Spleen (tissue), 11 donors: ENCODE data around the gene FBXO21. TPM values are rescaled to one million over a fixed set of nuclear protein-coding genes. Genes with fewer than 3 reads are reported as not detected.
A peak's percentile ranks its signal among the peaks of the same experiment; 100 is the strongest.

Experiments
- DNase-seq: peaks from one replicate; pipeline ENCODE4 v3.0.0-alpha.2; 2020
- H3K27ac ChIP-seq, 8 donors: fragments of 200-600 bp; sonication (generic) in 7 of 8; 1 replicate in 4 of 8; 2 replicates in 4 of 8; pipeline versions ENCODE4 v1.5.0 to v1.8.0; 2016 to 2021; ENCODE audit warnings: inconsistent platforms in 4 of 8, mild to moderate bottlenecking in 4 of 8, moderate library complexity in 1 of 8
- H3K27me3 ChIP-seq, 7 donors: fragments of 200-600 bp; sonication (generic) in 6 of 7; replicated peaks in 1 of 7; 1 replicate in 4 of 7; 2 replicates in 3 of 7; pipeline versions ENCODE4 v1.5.0 to v1.8.0; 2016 to 2021; ENCODE audit warnings: inconsistent platforms in 3 of 7, mild to moderate bottlenecking in 1 of 7
- H3K36me3 ChIP-seq, 6 donors: fragments of 200-600 bp; sonication (generic) in 5 of 6; 1 replicate in 4 of 6; 2 replicates in 2 of 6; pipeline versions ENCODE4 v1.5.0 to v1.8.0; 2016 to 2021; ENCODE audit warnings: inconsistent platforms in 2 of 6
- H3K4me1 ChIP-seq, 6 donors: fragments of 200-600 bp; sonication (generic) in 5 of 6; 1 replicate in 3 of 6; 2 replicates in 3 of 6; pipeline versions ENCODE4 v1.5.0 to v1.8.0; 2016 to 2021; ENCODE audit warnings: inconsistent platforms in 3 of 6
- H3K4me3 ChIP-seq, 8 donors: fragments of 200-600 bp; sonication (generic) in 7 of 8; 1 replicate in 4 of 8; 2 replicates in 4 of 8; pipeline versions ENCODE4 v1.5.0 to v1.8.0; 2016 to 2021; ENCODE audit warnings: inconsistent platforms in 4 of 8, mild to moderate bottlenecking in 4 of 8, moderate library complexity in 2 of 8
- H3K9me3 ChIP-seq, 8 donors: fragments of 200-600 bp; sonication (generic) in 7 of 8; 1 replicate in 4 of 8; 2 replicates in 4 of 8; pipeline versions ENCODE4 v1.5.0 to v1.8.0; 2016 to 2021; ENCODE audit warnings: inconsistent platforms in 4 of 8
- POLR2A ChIP-seq, 3 donors: fragments of 450-650 bp; IDR thresholded peaks; one replicate each; pipeline ENCODE4 v1.5.1; 2017; ENCODE audit warnings: antibody characterized with exemption in 3 of 3, mild to moderate bottlenecking in 1 of 3
- POLR2AphosphoS5 ChIP-seq, 3 donors: sonication (generic); formaldehyde crosslinking; IDR thresholded peaks; one replicate each; pipeline ENCODE4 v1.5.1; 2017; ENCODE audit warnings: antibody characterized with exemption in 3 of 3
- WGBS, 5 donors: extraction: QIAGEN DNeasy Blood & Tissue Kit in 3 of 5; methylation state at CpG; one replicate each; pipeline versions ENCODE4 v1.1.5 to v1.1.7; 2013 to 2018; 5-methylcytosine and 5-hydroxymethylcytosine counted together
- intact Hi-C: fragments of 100-400 bp; cut with DNase I; formaldehyde crosslinking; loops from one replicate; pipeline ENCODE4 v1.15.0; 2023; ENCODE audit warnings: low total_unique reads
- polyA plus RNA-seq, 3 donors: library from polyadenylated mRNA; stranded (reverse); fragments of 200-250 nt; gene quantifications; one replicate each; pipeline ENCODE4 v1.2.1, GENCODE V29; 2013
- total RNA-seq, 7 donors: library from RNA; depleted of rRNA in 3 of 7; stranded (reverse); fragments of >200 nt in 3 of 7; fragmentation: NEBNext Ultra II Directional in 4 of 7; extraction: Animal tissue kit (Norgen Biotek cat#: 25700) in 4 of 7; gene quantifications; one replicate each; pipeline versions ENCODE4 v1.1.0 to v1.2.1, GENCODE V29; 2016 to 2021
- TF ChIP-seq, protein P1 (sequence below), 11 experiments: fragments of 200-600 bp in 7 of 11; fragments of 450-650 bp in 4 of 11; sonication (generic) in 4 of 11; IDR thresholded peaks in 8 of 11; conservative IDR thresholded peaks in 3 of 11; 1 replicate in 7 of 11; 2 replicates in 4 of 11; pipeline versions ENCODE4 v1.4.0 to v1.8.0; 2016 to 2021; ENCODE audit warnings: antibody characterized with exemption in 11 of 11, inconsistent platforms in 4 of 11, mild to moderate bottlenecking in 1 of 11
- donor health status: healthy with polysubstance abuse.
- donor health status: DM: no; HTN: no; CAD: no; lungs with moderate emphysema.
- donor health status: DM: no; HTN: no; CAD: no.
- donor health status: Bipolar disorder and iron deficiency.
- donor health status: healthy.
- donor health status: DM: no; HTN: no; CAD: no.
- donor health status: DM: yes; HTN: yes; CAD: no.

FBXO21 gene
- total and polyA plus RNA-seq, 10 donors: 6.3 to 130 (median 39.2) TPM

DNA sequence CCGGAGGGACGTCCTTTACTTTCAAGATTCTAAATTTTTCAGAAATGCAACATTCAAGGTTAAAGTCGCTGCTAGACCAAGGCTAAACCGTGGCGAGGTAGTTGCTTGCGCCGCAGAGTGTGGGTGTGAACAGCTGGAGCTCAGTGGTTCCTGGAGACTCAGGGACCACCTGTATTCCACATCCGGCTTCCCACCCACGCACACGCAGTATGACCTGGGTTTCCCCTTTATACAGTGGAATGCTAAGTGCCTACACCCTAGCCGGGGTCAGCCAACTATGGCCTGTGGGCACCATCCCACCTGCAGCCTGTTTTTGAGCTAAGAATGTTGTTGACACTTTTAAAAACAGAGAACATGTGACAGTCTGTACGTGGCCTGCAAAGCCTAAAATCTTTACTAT lies 48.2 kb downstream of the FBXO21 start:
- peaks cover 0 to 56% (median 29%) of the 10 kb centered on the region in 6 donors for H3K36me3 ChIP-seq
- no peak overlapping the region for H3K4me3 ChIP-seq
- intact Hi-C loops: no loop called here
- DNase-seq: no peak
- no peaks in the 10 kb centered on the region for H3K27me3 ChIP-seq
- WGBS, 5 donors: 73 to 78% (median 77%) methylated on average over 12 of the region's 12 CpGs
- H3K4me1 ChIP-seq: peaks cover 0 to 17% (median 5%) of the 10 kb centered on the region in 6 donors
- H3K9me3 ChIP-seq: no peaks in the 10 kb centered on the region
- no peak overlapping the region for H3K27ac ChIP-seq
- no peak for TF ChIP-seq POLR2A (IDR thresholded peaks at IDR 0.05)
- peak in 1 of 3 donors; percentile 17 for TF ChIP-seq POLR2AphosphoS5 (IDR thresholded peaks at IDR 0.05)

DNA sequence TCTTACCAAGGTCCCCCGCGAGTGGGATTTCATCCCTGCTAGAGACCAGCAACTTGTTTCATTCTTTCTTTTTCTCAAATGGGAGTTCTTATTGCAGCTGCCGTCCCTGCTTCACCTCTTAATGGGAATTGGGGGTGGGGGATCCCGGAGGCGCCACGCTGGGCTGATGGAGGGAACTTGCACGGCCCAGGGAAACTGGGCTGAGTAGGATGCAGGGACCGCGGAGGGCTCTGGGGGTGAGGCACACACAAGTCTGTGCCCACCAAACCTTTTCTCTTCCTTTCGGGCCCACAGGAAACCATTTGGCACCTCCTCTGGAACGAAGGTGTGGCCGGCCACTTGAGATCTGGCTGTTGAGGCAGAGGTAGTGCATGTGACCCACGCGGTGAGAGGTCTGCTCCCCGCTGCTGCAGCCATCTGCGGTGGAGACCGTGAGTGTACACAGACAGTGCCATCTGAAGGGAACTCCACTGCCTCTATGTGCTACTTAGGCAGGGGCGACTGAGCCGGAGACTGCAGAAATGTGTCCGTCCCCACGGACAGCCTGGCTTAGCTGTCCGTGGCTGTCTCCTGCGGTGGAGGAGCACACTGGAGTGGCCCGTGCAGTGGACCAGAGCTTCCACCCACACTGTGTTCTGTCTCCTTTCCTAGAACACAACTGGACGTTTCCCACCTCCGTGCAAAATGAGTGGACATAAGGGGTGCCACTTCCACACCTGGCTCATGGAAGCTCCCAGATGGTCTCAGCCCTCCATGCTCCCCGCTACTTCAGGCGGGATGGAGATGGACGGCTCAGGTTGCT lies 49.0 kb downstream of the FBXO21 start:
- intact Hi-C loops: no loop called here

DNA sequence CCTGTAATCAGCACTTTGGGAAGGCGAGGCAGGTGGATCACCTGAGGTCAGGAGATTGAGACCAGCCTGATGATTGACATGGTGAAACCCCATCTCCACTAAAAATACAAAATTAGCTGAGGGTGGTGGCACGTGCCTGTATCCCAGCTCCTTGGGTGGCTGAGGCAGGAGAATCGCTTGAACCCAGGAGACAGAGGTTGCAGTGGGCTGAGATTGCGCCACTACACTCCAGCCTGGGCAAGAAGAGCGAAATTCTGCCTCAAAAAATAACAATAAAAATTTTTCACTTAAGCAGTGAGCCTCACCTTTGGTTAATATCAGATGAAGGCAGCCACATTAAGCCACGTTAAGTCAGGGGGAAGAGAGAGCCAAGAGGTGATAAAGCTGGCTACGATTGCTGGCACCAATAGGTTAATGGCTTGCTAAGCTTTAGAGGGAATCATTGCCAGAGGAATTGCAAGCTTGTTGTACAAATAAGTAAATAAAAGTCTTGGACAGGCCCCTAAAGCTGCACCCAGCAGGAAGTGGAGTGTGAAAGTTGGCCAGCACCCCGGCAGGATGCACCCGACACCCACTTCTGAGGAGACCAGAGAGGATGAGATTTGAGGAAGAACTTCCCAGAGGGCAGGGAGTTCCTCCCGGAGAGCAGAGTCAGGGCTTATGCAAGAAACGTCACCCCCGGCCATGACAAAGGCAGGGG lies 49.7 kb downstream of the FBXO21 start:
- no peaks in the 10 kb centered on the region for H3K27me3 ChIP-seq
- H3K36me3 ChIP-seq: peaks cover 0 to 42% (median 20%) of the 10 kb centered on the region in 6 donors
- WGBS, 5 donors: 56 to 72% (median 64%) methylated on average over 12 of the region's 12 CpGs
- intact Hi-C loops: no loop called here
- H3K4me1 ChIP-seq: peaks cover 0 to 17% (median 5%) of the 10 kb centered on the region in 6 donors
- no peak overlapping the region for H3K4me3 ChIP-seq
- TF ChIP-seq, protein P1, sequence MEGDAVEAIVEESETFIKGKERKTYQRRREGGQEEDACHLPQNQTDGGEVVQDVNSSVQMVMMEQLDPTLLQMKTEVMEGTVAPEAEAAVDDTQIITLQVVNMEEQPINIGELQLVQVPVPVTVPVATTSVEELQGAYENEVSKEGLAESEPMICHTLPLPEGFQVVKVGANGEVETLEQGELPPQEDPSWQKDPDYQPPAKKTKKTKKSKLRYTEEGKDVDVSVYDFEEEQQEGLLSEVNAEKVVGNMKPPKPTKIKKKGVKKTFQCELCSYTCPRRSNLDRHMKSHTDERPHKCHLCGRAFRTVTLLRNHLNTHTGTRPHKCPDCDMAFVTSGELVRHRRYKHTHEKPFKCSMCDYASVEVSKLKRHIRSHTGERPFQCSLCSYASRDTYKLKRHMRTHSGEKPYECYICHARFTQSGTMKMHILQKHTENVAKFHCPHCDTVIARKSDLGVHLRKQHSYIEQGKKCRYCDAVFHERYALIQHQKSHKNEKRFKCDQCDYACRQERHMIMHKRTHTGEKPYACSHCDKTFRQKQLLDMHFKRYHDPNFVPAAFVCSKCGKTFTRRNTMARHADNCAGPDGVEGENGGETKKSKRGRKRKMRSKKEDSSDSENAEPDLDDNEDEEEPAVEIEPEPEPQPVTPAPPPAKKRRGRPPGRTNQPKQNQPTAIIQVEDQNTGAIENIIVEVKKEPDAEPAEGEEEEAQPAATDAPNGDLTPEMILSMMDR (IDR thresholded peaks at IDR 0.05 in 8 of 11, conservative IDR thresholded peaks at IDR 0.05 in 3 of 11): no peak
- TF ChIP-seq POLR2AphosphoS5 (IDR thresholded peaks at IDR 0.05) (no peak), POLR2A (IDR thresholded peaks at IDR 0.05) (no peak)
- no peaks in the 10 kb centered on the region for H3K9me3 ChIP-seq
- DNase-seq: no peak
- H3K27ac ChIP-seq: no peak overlapping the region

More for the DNA sequence above, 49.0 kb downstream of the FBXO21 start:
- Histone ChIP-seq H3K27me3 (no peaks in the 10 kb centered on the region), H3K36me3 (peaks cover 0 to 50% (median 28%) of the 10 kb centered on the region in 6 donors), H3K9me3 (no peaks in the 10 kb centered on the region), H3K4me3 (no peak overlapping the region), H3K4me1 (peaks cover 0 to 17% (median 5%) of the 10 kb centered on the region in 6 donors), H3K27ac (no peak overlapping the region)
- no peak for DNase-seq
- 85 to 91% (median 89%) methylated on average over 26 to 29 of the region's 29 CpGs for WGBS, 5 donors
- TF ChIP-seq, protein P1 (IDR thresholded peaks at IDR 0.05 in 8 of 11, conservative IDR thresholded peaks at IDR 0.05 in 3 of 11): no peak
- peak in 2 of 3 donors; percentile 13 to 58 for TF ChIP-seq POLR2AphosphoS5 (IDR thresholded peaks at IDR 0.05)

DNA sequence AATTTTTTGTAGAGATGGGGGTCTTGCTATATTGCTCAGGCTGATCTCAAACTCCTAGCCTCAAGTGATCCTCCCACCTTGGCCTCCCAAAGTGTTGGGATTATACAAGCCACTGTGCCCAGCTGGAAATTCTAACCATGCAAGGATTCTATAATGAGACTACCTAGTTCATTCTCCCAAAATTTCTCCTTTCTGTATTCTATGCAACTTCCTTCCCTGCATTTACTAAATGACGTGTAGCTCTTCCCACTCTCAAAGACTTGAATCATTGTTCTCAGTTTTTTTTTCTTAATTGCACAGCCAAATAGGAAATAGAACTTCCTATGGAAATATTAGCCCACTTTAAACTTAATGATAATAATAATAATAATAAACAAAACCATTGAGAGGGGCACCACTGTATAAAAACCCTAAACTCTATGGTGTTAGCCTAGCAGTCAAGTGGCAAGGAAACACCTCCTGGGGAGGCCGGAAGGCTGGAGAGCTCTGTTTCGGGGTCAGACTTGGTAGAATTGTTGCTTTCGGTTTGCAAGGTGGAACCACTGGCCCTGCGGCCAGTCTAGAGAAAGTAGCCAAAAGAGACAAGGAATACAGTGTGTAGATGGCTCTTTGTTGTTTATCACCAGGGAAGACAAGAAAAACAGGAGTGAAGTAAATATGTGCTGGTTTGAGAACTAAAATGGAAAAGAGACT lies 51.1 kb downstream of the FBXO21 start:
- Histone ChIP-seq H3K4me3 (peak overlapping the region in 2 of 8 donors; percentile 10 to 17), H3K4me1 (peaks cover 0 to 21% (median 5%) of the 10 kb centered on the region in 6 donors), H3K9me3 (no peaks in the 10 kb centered on the region), H3K36me3 (peaks cover 0 to 28% (median 7%) of the 10 kb centered on the region in 6 donors), H3K27me3 (no peaks in the 10 kb centered on the region), H3K27ac (peak overlapping the region in 6 of 8 donors; percentile 1 to 70 (median 46))
- no peak for DNase-seq
- intact Hi-C loops: no loop called here
- TF ChIP-seq, protein P1 (IDR thresholded peaks at IDR 0.05 in 8 of 11, conservative IDR thresholded peaks at IDR 0.05 in 3 of 11): no peak
- TF ChIP-seq POLR2AphosphoS5 (IDR thresholded peaks at IDR 0.05): peak in 1 of 3 donors; percentile 18
- 69 to 72% (median 70%) methylated on average over 5 of the region's 5 CpGs for WGBS, 5 donors
